DMS114 treated with DMSO at 0.1 percent for 48 hours (cell line): ENCODE measurements around the gene LDB2.
"Not testable (repeated sequence)": the region's sequence is repeated elsewhere in the genome, so short reads cannot be mapped to it uniquely, and the experiment has no call there.

Experiments used
- DNase-seq: peaks from one replicate; lab custom pipeline; 2025; ENCODE audit not compliant: unreplicated experiment; lab: John Stamatoyannopoulos, UW

LDB2 gene

GRCh38 chr4:16577177-16577576 is 321.3 kb downstream of the LDB2 start:
- no peak for DNase-seq

GRCh38 chr4:16574981-16575380 is 323.5 kb downstream of the LDB2 start:
- DNase-seq = no peak

- DNase-seq = no peak
Observed at GRCh38 chr4:16573739-16574138, 324.7 kb downstream of the LDB2 start.

GRCh38 chr4:16573206-16573605 is 325.2 kb downstream of the LDB2 start:
- no peak for DNase-seq

- DNase-seq = no peak
Observed at GRCh38 chr4:16572631-16573030, 325.8 kb downstream of the LDB2 start.

- no peak for DNase-seq
Observed at GRCh38 chr4:16572161-16572560, 326.3 kb downstream of the LDB2 start.

- DNase-seq = no peak
Observed at GRCh38 chr4:16569790-16570189, 328.7 kb downstream of the LDB2 start.

GRCh38 chr4:16557316-16557715 is 341.1 kb downstream of the LDB2 start:
- not testable (repeated sequence) for DNase-seq

GRCh38 chr4:16555156-16555555 is 343.3 kb downstream of the LDB2 start:
- DNase-seq = no peak

- no peak for DNase-seq
Observed at GRCh38 chr4:16550531-16550930, 347.9 kb downstream of the LDB2 start.

GRCh38 chr4:16545656-16546055 is 352.8 kb downstream of the LDB2 start:
- DNase-seq = no peak

- no peak for DNase-seq
Observed at GRCh38 chr4:16544869-16545268, 353.6 kb downstream of the LDB2 start.

GRCh38 chr4:16544251-16544721 is 354.2 kb downstream of the LDB2 start:
- no peak for DNase-seq

- no peak for DNase-seq
Observed at GRCh38 chr4:16537926-16538325, 360.5 kb downstream of the LDB2 start.

- DNase-seq = no peak
Observed at GRCh38 chr4:16532240-16532970, 366.0 kb downstream of the LDB2 start.

GRCh38 chr4:16530688-16531635 is 367.5 kb downstream of the LDB2 start:
- no peak for DNase-seq

GRCh38 chr4:16524911-16525554 is 373.4 kb downstream of the LDB2 start:
- no peak for DNase-seq

GRCh38 chr4:16524406-16524805 is 374.0 kb downstream of the LDB2 start:
- DNase-seq = no peak

- DNase-seq = not testable (repeated sequence)
Observed at GRCh38 chr4:16523526-16523925, 374.9 kb downstream of the LDB2 start.

GRCh38 chr4:16521156-16521915 is 377.1 kb downstream of the LDB2 start:
- DNase-seq = no peak
